22Rv1 (cell line): ENCODE data around the gene ADAMTS2.

Experiments
- ZFX ChIP-seq: fragments of 450-650 bp; IDR thresholded peaks from 2 replicates; pipeline ENCODE4 v1.6.1; 2017; ENCODE audit warnings: antibody characterized with exemption, borderline replicate concordance
- TF ChIP-seq, protein P1 (sequence below): fragments of 450-650 bp; IDR thresholded peaks from 2 replicates; pipeline ENCODE4 v1.5.1; 2017; ENCODE audit warnings: mild to moderate bottlenecking

GRCh38 chr5:179204572-179204971 lies 140.7 kb downstream of the ADAMTS2 start:
- TF ChIP-seq, protein P1, sequence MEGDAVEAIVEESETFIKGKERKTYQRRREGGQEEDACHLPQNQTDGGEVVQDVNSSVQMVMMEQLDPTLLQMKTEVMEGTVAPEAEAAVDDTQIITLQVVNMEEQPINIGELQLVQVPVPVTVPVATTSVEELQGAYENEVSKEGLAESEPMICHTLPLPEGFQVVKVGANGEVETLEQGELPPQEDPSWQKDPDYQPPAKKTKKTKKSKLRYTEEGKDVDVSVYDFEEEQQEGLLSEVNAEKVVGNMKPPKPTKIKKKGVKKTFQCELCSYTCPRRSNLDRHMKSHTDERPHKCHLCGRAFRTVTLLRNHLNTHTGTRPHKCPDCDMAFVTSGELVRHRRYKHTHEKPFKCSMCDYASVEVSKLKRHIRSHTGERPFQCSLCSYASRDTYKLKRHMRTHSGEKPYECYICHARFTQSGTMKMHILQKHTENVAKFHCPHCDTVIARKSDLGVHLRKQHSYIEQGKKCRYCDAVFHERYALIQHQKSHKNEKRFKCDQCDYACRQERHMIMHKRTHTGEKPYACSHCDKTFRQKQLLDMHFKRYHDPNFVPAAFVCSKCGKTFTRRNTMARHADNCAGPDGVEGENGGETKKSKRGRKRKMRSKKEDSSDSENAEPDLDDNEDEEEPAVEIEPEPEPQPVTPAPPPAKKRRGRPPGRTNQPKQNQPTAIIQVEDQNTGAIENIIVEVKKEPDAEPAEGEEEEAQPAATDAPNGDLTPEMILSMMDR: no peak
- no peak for TF ChIP-seq ZFX
